Measurements from ENCODE around the gene TMEM82.

TMEM82 gene

DNA sequence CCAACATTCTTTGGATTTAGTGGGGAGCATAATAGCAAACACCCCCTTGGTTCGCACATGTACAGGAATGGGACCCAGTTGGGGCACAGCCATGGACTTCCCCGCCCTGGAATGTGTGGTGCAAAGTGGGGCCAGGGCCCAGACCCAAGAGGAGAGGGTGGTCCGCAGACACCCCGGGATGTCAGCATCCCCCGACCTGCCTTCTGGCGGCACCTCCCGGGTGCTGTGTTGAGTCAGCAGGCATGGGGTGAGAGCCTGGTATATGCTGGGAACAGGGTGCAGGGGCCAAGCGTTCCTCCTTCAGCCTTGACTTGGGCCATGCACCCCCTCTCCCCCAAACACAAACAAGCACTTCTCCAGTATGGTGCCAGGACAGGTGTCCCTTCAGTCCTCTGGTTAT lies 43.4 kb downstream of the TMEM82 start:
- DNase-seq (ENCODE audit: low read depth in 2 of 2), result no peak

DNA sequence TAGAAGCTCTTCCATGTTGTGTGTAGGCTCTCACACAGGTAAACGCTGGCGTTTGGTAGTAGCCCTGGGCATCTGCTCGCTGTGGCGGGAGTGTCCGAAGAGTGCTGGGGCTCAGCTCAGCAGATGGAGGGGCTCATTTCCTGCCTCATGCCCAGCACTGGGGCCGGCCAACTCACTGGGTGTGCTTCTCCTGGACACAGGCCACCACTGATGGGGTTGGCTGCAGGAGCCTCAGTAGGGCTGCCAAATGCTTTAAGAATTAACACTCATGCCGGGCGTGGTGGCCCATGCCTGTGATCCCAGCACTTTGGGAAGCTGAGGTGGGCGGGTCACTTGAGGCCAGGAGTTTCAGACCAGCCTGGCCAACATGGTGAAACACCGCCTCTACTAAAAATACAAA lies 44.3 kb downstream of the TMEM82 start:
- no peak for DNase-seq (ENCODE audit: low read depth in 2 of 2)

GRCh38 chr1:15788624-15789301 lies 46.5 kb downstream of the TMEM82 start:
- DNase-seq (ENCODE audit: low read depth in 2 of 2), result no peak

DNA sequence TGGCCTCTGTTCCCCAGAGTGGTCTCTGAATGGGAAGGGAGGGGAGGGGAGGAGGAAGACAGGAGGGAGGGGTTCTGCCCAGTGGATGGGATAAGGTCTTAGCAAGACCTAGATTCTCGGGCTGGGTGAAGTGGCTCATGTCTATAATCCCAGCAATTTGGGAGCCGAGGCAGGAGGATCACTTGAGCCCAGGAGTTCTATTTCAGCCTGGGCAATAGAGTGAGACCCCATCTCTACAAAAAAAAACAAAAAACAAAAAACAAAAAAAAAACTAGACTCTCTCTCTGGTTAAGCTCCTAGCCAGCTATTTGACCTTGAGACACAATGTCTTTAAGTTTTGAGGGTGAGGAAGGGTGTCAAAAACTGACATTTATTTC lies 53.8 kb downstream of the TMEM82 start:
- no peak for DNase-seq (ENCODE audit: low read depth in 2 of 2)
